IMR-90 (cell line): ENCODE measurements around the gene AGBL5.
"Not testable (repeated sequence)": the region's sequence is repeated elsewhere in the genome, so short reads cannot be mapped to it uniquely, and the experiment has no call there.

Experiments
- RAD21 ChIP-seq: IDR thresholded peaks from 2 replicates; pipeline ENCODE4 v1.6.1; 2012; ENCODE audit warnings: low read length, improper control_type of control experiment
- TF ChIP-seq, protein P1 (sequence below): conservative IDR thresholded peaks from 2 replicates; pipeline ENCODE4 v1.5.1; 2012; ENCODE audit warnings: mild to moderate bottlenecking, low read depth, low read length, improper control_type of control experiment

- TF ChIP-seq, protein P1, sequence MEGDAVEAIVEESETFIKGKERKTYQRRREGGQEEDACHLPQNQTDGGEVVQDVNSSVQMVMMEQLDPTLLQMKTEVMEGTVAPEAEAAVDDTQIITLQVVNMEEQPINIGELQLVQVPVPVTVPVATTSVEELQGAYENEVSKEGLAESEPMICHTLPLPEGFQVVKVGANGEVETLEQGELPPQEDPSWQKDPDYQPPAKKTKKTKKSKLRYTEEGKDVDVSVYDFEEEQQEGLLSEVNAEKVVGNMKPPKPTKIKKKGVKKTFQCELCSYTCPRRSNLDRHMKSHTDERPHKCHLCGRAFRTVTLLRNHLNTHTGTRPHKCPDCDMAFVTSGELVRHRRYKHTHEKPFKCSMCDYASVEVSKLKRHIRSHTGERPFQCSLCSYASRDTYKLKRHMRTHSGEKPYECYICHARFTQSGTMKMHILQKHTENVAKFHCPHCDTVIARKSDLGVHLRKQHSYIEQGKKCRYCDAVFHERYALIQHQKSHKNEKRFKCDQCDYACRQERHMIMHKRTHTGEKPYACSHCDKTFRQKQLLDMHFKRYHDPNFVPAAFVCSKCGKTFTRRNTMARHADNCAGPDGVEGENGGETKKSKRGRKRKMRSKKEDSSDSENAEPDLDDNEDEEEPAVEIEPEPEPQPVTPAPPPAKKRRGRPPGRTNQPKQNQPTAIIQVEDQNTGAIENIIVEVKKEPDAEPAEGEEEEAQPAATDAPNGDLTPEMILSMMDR = not testable (repeated sequence)
- TF ChIP-seq RAD21 = not testable (repeated sequence)
Observed at GRCh38 chr2:27119330-27119670, 67.8 kb downstream of the AGBL5 start.
